Amniotic stem cell (primary cell): ENCODE measurements around the gene MYH9.
"Not testable (repeated sequence)": the region's sequence is repeated elsewhere in the genome, so short reads cannot be mapped to it uniquely, and the experiment has no call there.

Experiments
- DNase-seq: peaks from one replicate; lab custom pipeline; 2025; lab: John Stamatoyannopoulos, UW

MYH9 gene

GRCh38 chr22:36413022-36413775 is 25.4 kb upstream of the MYH9 start:
- no peak for DNase-seq

GRCh38 chr22:36411589-36412258 is 24.0 kb upstream of the MYH9 start:
- DNase-seq: no peak

GRCh38 chr22:36409911-36410756 is 22.4 kb upstream of the MYH9 start:
- no peak for DNase-seq

- not testable (repeated sequence) for DNase-seq
These were observed 21.8 kb upstream of the MYH9 start for GRCh38 chr22:36409554-36409910.

- no peak for DNase-seq
These were observed 21.3 kb upstream of the MYH9 start for GRCh38 chr22:36409056-36409455.

- no peak for DNase-seq
These were observed 19.0 kb upstream of the MYH9 start for GRCh38 chr22:36406721-36407120.

GRCh38 chr22:36405671-36406538 is 18.1 kb upstream of the MYH9 start:
- no peak for DNase-seq

- DNase-seq: no peak
These were observed 17.5 kb upstream of the MYH9 start for GRCh38 chr22:36405221-36405661.

GRCh38 chr22:36404446-36404845 is 16.7 kb upstream of the MYH9 start:
- no peak for DNase-seq

GRCh38 chr22:36399472-36399778 is 11.7 kb upstream of the MYH9 start:
- no peak for DNase-seq

- no peak for DNase-seq
These were observed 11.1 kb upstream of the MYH9 start for GRCh38 chr22:36398601-36399471.

- no peak for DNase-seq
These were observed 9.6 kb upstream of the MYH9 start for GRCh38 chr22:36397131-36398093.

GRCh38 chr22:36395915-36396314 is 8.1 kb upstream of the MYH9 start:
- DNase-seq: no peak

GRCh38 chr22:36395055-36395849 is 7.5 kb upstream of the MYH9 start:
- no peak for DNase-seq

- DNase-seq: no peak
These were observed 3.9 kb upstream of the MYH9 start for GRCh38 chr22:36391638-36392037.

GRCh38 chr22:36389122-36389521 is 1.4 kb upstream of the MYH9 start:
- DNase-seq: not testable (repeated sequence)

GRCh38 chr22:36387709-36387958 is 133 bp downstream of the MYH9 start:
- DNase-seq: no peak

GRCh38 chr22:36386900-36387708 is 663 bp downstream of the MYH9 start:
- DNase-seq: no peak
